K562 (cell line): ENCODE measurements around the gene SBF1. TPM values are rescaled to one million over a fixed set of nuclear protein-coding genes. Genes with fewer than 3 reads are reported as not detected.
A peak's percentile ranks its signal among the peaks of the same experiment; 100 is the strongest.

Source experiments
- FUS ChIP-seq: fragments of 200-400 bp; formaldehyde crosslinking; optimal IDR thresholded peaks from 2 replicates; pipeline ENCODE3; 2017; ENCODE audit warnings: low read depth, low read length
- GTF2F1 ChIP-seq: IDR thresholded peaks from 2 replicates; pipeline ENCODE4 v1.6.1; 2011; ENCODE audit warnings: low read depth, low read length, improper control_type of control experiment
- KAT7 ChIP-seq: sonication (generic); formaldehyde crosslinking; IDR thresholded peaks from 2 replicates; pipeline ENCODE4 v1.8.0; 2022; ENCODE audit warnings: missing genetic modification reagents, mild to moderate bottlenecking, borderline replicate concordance
- NFXL1 ChIP-seq: fragments of 450-650 bp; formaldehyde crosslinking; IDR thresholded peaks from 2 replicates; pipeline ENCODE4 v1.4.0; 2021; ENCODE audit warnings: mild to moderate bottlenecking
- SMARCE1 ChIP-seq: fragments of 450-650 bp; IDR thresholded peaks from 2 replicates; pipeline ENCODE4 v1.7.1; 2016; ENCODE audit warnings: mild to moderate bottlenecking
- TOE1 ChIP-seq, 2 experiments: fragments of 450-650 bp in 1 of 2; sonication (generic) in 1 of 2; formaldehyde crosslinking in 1 of 2; IDR thresholded peaks; 2 replicates each; pipeline versions ENCODE4 v1.7.1 to v1.8.0; 2016 to 2022; ENCODE audit warnings: borderline replicate concordance in 2 of 2, mild to moderate bottlenecking in 2 of 2, antibody characterized with exemption in 1 of 2, inconsistent platforms in 1 of 2, low read depth in 1 of 2, missing genetic modification reagents in 1 of 2, moderate library complexity in 1 of 2
- ZNF695 ChIP-seq: fragments of 450-650 bp; formaldehyde crosslinking; IDR thresholded peaks from 2 replicates; pipeline ENCODE4 v1.4.0; 2020; ENCODE audit warnings: mild to moderate bottlenecking, moderate library complexity
- polyA plus RNA-seq, 8 experiments: library from polyadenylated mRNA; depleted of rRNA in 4 of 8; stranded (reverse) in 5 of 8; unstranded in 3 of 8; fragments of >200 nt; fragmentation: Nextera tagmentation in 2 of 8; fragmentation: Illumina TruSeq in 1 of 8; extraction: Ambion mirVana in 2 of 8; extraction: Trizol in 1 of 8; gene quantifications; 2 replicates each; pipeline versions ENCODE4 v1.2.1 to v1.2.3, GENCODE V29; 2011 to 2014; ENCODE audit warnings: inconsistent platforms in 1 of 8, missing spikeins in 1 of 8
- total RNA-seq, 7 experiments: library from RNA; depleted of rRNA in 6 of 7; stranded (reverse); fragments of >200 nt in 6 of 7; fragmentation: Illumina TruSeq in 2 of 7; extraction: Trizol in 2 of 7; gene quantifications; 2 replicates each; pipeline versions ENCODE4 v1.2.1 to v1.2.3, GENCODE V29; 2011 to 2021; ENCODE audit warnings: low replicate concordance in 1 of 7
- TF ChIP-seq, protein P1 (sequence below): sonication (generic); formaldehyde crosslinking; IDR thresholded peaks from 2 replicates; pipeline ENCODE4 v1.8.0; 2022; ENCODE audit warnings: missing genetic modification reagents, mild to moderate bottlenecking, moderate library complexity, borderline replicate concordance
- TF ChIP-seq, protein P2 (sequence below): fragments of 250-450 bp; sonication (Bioruptor Pico); IDR thresholded peaks from 2 replicates; pipeline ENCODE4 v1.8.0; 2021; ENCODE audit warnings: moderate library complexity, mild to moderate bottlenecking, inconsistent platforms
- TF ChIP-seq, protein P3 (sequence below): fragments of 250-450 bp; sonication (Bioruptor Pico); IDR thresholded peaks from 2 replicates; pipeline ENCODE4 v1.5.0; 2022; ENCODE audit warnings: mild to moderate bottlenecking
- TF ChIP-seq, protein P4 (sequence below): IDR thresholded peaks from 3 replicates; pipeline ENCODE4 v1.6.1; 2011; ENCODE audit warnings: borderline replicate concordance, mild to moderate bottlenecking, moderate library complexity; ENCODE audit not compliant: insufficient read length; ENCODE audit errors: extremely low read depth
- TF ChIP-seq, protein P5 (sequence below): fragments of 250-450 bp; sonication (Bioruptor Pico); IDR thresholded peaks from 2 replicates; pipeline ENCODE4 v1.4.0; 2020
- TF ChIP-seq, protein P6 (sequence below): fragments of 450-650 bp; IDR thresholded peaks from 2 replicates; pipeline ENCODE4 v1.6.1; 2016; ENCODE audit warnings: borderline replicate concordance

SBF1 gene
- total and polyA plus RNA-seq, 9 of the 15 experiments (the other 6 are each of a cell fraction or from before 2014, with no cell fraction given), result 0.44 to 50.4 (median 11.4) TPM

DNA sequence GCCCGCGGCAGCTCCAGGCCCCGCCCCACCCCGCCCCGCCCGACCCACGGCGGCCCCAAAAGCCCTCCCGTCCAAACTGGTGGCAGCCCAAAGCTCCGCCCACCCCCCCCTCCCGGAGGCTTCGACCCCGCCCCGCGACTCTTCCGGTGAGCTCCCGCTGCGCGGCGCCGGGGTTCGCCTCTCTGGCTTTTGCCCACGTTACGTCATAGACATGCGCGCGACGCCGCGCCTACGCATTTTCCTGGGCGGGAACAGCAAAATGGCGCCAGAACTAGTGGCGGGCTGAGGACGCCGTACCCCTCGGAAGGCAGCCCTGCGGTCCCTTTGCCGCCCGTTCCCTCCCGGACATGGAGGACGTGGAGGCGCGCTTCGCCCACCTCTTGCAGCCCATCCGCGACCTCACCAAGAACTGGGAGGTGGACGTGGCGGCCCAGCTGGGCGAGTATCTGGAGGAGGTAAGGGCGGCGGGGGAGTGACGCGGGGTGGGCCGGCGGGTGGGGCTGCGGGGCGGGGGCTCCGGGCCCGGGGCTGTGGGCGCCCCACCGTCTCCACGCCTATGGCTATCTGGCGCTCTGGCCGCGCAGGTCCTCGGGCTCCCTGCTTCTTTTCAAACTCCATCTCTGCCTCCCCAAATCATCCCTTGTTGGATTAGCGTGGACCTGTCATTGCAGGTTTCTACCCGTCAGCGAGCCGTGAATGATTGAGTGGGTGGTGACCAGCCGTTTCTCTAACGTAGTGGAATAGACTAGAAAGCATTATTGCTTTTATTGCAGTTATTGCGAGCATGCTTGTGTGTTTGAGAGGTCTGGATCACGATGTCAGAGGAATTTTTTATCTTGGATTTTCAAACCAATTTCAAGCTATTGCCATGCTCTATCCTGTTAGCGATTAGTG lies 33.4 kb upstream of the SBF1 start, which contains the start of gene NCAPH2 (continued):
- TF ChIP-seq, protein P1, sequence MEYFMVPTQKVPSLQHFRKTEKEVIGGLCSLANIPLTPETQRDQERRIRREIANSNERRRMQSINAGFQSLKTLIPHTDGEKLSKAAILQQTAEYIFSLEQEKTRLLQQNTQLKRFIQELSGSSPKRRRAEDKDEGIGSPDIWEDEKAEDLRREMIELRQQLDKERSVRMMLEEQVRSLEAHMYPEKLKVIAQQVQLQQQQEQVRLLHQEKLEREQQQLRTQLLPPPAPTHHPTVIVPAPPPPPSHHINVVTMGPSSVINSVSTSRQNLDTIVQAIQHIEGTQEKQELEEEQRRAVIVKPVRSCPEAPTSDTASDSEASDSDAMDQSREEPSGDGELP, result peak; percentile 90
- TF ChIP-seq NFXL1 (CRISPR knock-in tag), result no peak
- TF ChIP-seq, protein P2, sequence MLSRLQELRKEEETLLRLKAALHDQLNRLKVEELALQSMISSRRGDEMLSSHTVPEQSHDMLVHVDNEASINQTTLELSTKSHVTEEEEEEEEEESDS, result no peak
- TF ChIP-seq, protein P3, sequence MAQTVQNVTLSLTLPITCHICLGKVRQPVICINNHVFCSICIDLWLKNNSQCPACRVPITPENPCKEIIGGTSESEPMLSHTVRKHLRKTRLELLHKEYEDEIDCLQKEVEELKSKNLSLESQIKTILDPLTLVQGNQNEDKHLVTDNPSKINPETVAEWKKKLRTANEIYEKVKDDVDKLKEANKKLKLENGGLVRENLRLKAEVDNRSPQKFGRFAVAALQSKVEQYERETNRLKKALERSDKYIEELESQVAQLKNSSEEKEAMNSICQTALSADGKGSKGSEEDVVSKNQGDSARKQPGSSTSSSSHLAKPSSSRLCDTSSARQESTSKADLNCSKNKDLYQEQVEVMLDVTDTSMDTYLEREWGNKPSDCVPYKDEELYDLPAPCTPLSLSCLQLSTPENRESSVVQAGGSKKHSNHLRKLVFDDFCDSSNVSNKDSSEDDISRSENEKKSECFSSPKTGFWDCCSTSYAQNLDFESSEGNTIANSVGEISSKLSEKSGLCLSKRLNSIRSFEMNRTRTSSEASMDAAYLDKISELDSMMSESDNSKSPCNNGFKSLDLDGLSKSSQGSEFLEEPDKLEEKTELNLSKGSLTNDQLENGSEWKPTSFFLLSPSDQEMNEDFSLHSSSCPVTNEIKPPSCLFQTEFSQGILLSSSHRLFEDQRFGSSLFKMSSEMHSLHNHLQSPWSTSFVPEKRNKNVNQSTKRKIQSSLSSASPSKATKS (CRISPR knock-in tag), result no peak
- TF ChIP-seq SMARCE1, result no peak
- TF ChIP-seq, protein P4, sequence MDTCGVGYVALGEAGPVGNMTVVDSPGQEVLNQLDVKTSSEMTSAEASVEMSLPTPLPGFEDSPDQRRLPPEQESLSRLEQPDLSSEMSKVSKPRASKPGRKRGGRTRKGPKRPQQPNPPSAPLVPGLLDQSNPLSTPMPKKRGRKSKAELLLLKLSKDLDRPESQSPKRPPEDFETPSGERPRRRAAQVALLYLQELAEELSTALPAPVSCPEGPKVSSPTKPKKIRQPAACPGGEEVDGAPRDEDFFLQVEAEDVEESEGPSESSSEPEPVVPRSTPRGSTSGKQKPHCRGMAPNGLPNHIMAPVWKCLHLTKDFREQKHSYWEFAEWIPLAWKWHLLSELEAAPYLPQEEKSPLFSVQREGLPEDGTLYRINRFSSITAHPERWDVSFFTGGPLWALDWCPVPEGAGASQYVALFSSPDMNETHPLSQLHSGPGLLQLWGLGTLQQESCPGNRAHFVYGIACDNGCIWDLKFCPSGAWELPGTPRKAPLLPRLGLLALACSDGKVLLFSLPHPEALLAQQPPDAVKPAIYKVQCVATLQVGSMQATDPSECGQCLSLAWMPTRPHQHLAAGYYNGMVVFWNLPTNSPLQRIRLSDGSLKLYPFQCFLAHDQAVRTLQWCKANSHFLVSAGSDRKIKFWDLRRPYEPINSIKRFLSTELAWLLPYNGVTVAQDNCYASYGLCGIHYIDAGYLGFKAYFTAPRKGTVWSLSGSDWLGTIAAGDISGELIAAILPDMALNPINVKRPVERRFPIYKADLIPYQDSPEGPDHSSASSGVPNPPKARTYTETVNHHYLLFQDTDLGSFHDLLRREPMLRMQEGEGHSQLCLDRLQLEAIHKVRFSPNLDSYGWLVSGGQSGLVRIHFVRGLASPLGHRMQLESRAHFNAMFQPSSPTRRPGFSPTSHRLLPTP, result no peak
- TF ChIP-seq GTF2F1, result no peak
- no peak for TF ChIP-seq FUS
- TF ChIP-seq, protein P5, sequence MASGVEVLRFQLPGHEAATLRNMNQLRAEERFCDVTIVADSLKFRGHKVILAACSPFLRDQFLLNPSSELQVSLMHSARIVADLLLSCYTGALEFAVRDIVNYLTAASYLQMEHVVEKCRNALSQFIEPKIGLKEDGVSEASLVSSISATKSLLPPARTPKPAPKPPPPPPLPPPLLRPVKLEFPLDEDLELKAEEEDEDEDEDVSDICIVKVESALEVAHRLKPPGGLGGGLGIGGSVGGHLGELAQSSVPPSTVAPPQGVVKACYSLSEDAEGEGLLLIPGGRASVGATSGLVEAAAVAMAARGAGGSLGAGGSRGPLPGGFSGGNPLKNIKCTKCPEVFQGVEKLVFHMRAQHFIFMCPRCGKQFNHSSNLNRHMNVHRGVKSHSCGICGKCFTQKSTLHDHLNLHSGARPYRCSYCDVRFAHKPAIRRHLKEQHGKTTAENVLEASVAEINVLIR (CRISPR knock-in tag), result peak; percentile 95
- TF ChIP-seq TOE1 (IDR thresholded peaks at IDR 0.05; ENCODE audit: borderline replicate concordance), result 0 out of 2 replicates have a peak, but pooled peaks have one; percentile 49
- no peak for TF ChIP-seq TOE1 (CRISPR knock-in tag; IDR thresholded peaks at IDR 0.05; ENCODE audit: borderline replicate concordance, low read depth)
- TF ChIP-seq, protein P6, sequence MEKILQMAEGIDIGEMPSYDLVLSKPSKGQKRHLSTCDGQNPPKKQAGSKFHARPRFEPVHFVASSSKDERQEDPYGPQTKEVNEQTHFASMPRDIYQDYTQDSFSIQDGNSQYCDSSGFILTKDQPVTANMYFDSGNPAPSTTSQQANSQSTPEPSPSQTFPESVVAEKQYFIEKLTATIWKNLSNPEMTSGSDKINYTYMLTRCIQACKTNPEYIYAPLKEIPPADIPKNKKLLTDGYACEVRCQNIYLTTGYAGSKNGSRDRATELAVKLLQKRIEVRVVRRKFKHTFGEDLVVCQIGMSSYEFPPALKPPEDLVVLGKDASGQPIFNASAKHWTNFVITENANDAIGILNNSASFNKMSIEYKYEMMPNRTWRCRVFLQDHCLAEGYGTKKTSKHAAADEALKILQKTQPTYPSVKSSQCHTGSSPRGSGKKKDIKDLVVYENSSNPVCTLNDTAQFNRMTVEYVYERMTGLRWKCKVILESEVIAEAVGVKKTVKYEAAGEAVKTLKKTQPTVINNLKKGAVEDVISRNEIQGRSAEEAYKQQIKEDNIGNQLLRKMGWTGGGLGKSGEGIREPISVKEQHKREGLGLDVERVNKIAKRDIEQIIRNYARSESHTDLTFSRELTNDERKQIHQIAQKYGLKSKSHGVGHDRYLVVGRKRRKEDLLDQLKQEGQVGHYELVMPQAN, result peak; percentile 76; the same call in 1 of the 2 replicates
- no peak for TF ChIP-seq KAT7 (CRISPR knock-in tag)
- no peak for TF ChIP-seq ZNF695
